GM21526 (cell line): ENCODE data around the gene SKIDA1.
"Not testable (repeated sequence)": the region's sequence is repeated elsewhere in the genome, so short reads cannot be mapped to it uniquely, and the experiment has no call there.

Experiments used
- ATAC-seq: cut with Tn5 transposase; IDR thresholded peaks from one replicate; pipeline ENCODE4 v1.9.1; 2021; ENCODE audit warnings: moderate library complexity; ENCODE audit not compliant: unreplicated experiment, low FRiP score

Gene SKIDA1

GRCh38 chr10:21525367-21526187, at the start of gene SKIDA1:
SKIDA1 (minus strand) TSS chr10:21525682; CDS start chr10:21517822, 7,860 bp downstream.
- no peak for ATAC-seq

DNA sequence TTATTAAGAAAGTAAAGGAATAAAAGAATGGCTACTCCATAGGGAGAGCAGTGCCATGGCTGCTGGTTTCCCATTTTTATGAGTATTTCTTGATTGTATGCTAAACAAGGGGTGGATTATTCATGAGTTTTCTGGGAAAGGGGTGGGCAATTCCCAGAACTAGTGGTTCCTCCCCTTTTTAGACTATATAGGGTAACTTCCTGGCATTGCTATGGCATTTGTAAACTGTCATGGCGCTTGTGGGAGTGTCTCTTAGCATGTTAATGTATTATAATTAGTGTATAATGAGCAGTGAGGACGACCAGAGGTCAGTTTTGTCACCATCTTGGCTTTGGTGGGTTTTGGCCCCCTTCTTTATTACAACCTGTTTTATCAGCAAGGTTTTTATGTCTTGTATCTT, 49.0 kb upstream of the SKIDA1 start:
- ATAC-seq = not testable (repeated sequence)

GRCh38 chr10:21572578-21572977, 47.1 kb upstream of the SKIDA1 start:
- ATAC-seq = no peak

GRCh38 chr10:21570761-21571521, 45.5 kb upstream of the SKIDA1 start:
- no peak for ATAC-seq

DNA sequence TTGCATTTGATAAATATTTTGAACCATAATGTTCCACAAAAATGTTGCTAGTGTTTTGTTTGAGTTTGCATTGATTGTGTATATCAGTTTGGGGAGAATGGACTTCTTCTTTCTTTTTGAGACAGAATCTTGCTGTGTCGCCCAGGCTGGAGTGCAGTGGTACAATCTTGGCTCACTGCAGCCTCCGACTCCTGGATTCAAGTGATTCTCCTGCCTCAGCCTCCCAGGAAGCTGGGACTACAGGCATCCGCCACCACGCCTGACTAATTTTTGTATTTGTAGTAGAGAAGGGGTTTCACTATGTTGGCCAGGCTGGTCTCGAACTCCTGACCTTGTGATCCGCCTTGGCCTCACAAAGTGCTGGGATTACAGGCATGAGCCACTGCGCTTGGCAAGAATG, 33.5 kb upstream of the SKIDA1 start:
- not testable (repeated sequence) for ATAC-seq

DNA sequence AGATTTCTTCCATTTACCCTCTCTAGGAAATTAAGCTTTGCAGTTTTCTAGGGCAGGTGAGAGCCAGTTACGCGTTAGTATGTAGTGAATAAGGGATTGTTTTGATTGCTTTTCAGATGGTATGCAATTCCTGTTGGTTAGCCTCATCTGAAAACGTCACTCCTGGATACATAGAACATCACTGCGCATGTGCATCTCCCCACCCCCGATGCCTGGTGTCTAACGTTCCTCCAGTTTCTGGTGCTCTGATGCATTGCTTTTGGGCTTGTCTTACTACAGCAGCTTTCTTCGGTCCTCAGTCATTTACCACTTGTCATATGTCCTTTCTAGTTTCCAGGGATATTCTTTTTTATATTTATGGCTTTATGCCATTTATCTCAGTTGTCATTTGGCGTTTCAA, 31.0 kb upstream of the SKIDA1 start:
- no peak for ATAC-seq

GRCh38 chr10:21552638-21553037, 27.2 kb upstream of the SKIDA1 start:
- ATAC-seq = no peak

DNA sequence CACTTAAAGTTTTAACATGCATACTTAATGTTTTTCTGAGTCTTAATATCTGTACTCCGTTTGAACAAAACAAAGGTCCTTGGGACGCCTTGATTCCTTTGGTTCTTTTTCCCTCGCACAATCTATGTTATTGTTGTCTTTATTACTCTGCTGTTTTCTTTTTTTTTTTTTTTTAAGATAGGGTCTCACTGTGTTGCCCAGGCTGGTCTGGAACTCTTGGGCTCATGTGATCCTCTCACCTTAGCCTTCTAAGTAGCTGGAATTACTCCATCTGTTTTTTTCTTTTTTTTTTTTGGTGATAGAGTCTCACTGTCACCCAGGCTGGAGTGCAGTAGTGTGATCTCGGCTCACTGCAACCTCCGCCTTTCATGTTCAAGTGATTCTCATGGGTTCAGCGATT, 21.8 kb upstream of the SKIDA1 start:
- ATAC-seq = no peak

- not testable (repeated sequence) for ATAC-seq
Measured at GRCh38 chr10:21540701-21541100, 15.2 kb upstream of the SKIDA1 start.

GRCh38 chr10:21536874-21537273, 11.4 kb upstream of the SKIDA1 start:
- ATAC-seq = no peak

DNA sequence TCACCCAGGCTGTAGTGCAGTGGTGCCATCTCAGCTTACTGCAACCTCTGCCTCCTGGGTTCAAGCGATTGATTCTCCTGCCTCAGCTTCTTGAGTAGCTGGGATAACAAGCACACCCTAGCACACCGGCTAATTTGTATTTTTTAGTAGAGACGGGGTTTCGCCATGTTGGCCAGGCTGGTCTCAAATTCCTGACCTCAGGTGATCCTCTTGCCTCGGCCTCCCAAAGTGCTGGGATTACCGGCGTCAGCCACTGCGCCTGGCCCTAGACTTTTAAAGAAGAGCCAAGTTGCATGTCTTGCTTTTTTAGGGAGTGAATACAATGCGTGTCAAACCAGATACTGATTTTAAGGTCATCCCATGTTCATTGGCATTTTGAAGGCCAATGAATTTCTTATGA, 10.5 kb upstream of the SKIDA1 start:
- not testable (repeated sequence) for ATAC-seq

GRCh38 chr10:21535494-21535965, 10.0 kb upstream of the SKIDA1 start:
- ATAC-seq = no peak

GRCh38 chr10:21534604-21535493, 9.4 kb upstream of the SKIDA1 start:
- peak; percentile 22 for ATAC-seq

GRCh38 chr10:21534280-21534586, 8.8 kb upstream of the SKIDA1 start:
- no peak for ATAC-seq

DNA sequence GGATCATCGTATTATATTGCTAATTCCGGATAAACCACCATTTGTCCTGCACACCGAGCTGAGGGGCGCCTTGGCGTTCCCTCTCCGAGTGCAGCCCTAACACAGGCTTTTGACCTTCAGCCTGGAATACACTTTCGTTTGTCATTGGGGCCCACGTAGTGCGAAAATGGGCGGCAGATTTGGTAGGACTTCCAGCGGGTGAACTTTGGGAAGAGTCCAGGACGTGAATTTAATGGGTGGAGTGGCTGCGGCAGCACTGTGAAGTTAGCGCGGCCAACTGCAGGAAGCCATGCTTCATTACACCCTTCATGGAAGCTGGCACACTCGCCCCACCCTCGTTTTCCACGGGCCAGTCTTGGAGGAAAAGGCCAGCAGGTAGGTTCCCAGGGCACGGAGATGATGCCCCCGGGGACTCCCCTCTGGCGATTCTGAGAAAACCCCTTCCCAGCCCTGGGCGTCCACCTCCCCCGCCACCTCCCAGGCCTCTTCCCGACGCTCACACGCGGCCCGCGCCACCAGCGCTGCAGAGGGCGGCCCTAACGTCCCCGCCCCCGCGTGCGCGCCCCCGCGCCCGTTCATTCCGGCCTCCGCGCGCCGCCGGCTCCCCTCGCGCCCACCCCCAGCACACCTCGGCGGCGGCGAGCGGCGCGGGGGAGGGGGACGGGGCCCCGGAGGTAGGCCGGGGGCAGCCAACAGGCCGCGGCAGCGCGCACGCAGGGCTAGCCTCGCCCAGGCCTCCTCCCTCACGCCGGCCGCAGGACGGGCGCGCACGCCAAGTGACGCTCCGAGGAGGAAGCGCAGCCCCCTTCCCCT, 8.2 kb upstream of the SKIDA1 start, which contains the start of gene MLLT10:
TSS of gene MLLT10 (plus strand) at position 766 of the 813 bp plus-strand sequence. CDS start 413 bp downstream, outside the sequence.
- peak; percentile 86 for ATAC-seq

DNA sequence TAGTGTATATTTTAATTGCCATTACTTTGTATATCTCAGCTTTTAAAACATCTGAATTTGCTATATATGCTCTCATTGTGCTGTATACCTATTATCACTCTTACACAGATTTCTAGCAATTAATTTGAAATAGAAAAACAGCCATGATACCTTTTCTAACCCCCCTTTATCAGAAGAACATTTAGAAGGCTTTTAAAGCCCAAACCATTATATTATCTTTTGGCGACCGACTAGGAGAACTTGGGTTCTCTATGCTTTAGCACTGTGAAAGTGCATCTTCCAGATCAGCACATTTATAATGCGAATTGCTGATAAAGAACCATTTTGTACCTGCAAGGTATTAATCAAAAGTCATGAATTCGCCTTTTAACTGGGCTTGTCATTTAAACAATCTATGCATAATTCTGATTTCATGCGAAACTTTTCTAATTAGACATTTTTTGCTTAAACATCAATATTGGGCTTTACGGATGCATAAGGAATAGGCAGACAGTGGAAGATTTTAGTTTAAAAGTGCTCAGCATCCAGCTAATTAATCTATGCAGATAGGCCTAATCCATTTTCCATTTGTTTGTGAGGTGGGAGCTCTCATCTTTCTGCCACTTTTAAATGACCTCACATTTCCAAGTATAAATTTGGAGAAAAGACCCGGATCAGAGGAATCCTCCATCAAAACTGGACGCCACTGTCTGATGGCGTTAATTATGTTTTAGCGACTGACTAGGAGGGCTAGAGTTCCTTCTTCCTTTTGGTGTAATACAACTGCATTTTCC, 7.4 kb upstream of the SKIDA1 start:
- no peak for ATAC-seq

GRCh38 chr10:21531164-21531563, 5.7 kb upstream of the SKIDA1 start:
- no peak for ATAC-seq

- ATAC-seq = no peak
Measured at GRCh38 chr10:21530641-21531040, 5.2 kb upstream of the SKIDA1 start.

- no peak for ATAC-seq
Measured at GRCh38 chr10:21530168-21530567, 4.7 kb upstream of the SKIDA1 start.
